GM18873 (cell line): ENCODE measurements around the gene CDC42BPA.

ENCODE experiments used
- ATAC-seq: cut with Tn5 transposase; IDR thresholded peaks from one replicate; pipeline ENCODE4 v1.9.1; 2021; ENCODE audit warnings: mild to moderate bottlenecking, moderate library complexity, moderate number of reproducible peaks; ENCODE audit not compliant: unreplicated experiment, low FRiP score

Gene CDC42BPA

GRCh38 chr1:227073786-227074185, 244.5 kb downstream of the CDC42BPA start:
- no peak for ATAC-seq

GRCh38 chr1:227072991-227073390, 245.3 kb downstream of the CDC42BPA start:
- ATAC-seq: no peak

DNA sequence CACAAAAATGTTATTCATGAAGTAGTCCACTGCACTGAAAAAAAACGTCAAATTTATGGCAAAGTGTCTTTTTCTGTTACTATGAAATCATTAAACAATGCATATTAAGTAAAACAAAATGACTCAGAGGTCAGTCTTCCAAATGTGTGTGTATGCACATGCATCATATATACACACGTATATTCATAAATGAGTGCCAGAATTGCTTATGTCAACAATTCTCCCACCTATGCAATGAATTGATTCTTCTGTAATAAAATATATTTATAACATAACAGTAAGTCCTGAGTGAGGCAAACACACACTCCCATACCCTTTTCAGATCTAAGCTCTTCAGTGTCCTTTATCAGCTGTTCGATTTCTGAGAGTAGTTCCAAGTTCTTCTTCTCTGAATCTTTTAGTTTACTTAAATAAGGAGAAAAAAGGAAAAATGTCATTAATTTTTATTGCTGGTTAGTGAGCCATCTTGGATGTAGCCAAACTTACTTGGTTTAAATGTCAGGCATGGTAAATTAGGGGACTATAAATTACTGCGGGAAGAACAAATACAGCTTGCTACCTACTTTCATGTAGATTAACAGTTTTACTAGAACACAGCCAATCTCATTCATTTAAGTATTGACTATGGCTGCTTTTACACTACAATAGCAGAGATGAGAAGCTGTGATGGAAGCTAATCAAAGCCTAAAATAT, 246.3 kb downstream of the CDC42BPA start:
- ATAC-seq: no peak

DNA sequence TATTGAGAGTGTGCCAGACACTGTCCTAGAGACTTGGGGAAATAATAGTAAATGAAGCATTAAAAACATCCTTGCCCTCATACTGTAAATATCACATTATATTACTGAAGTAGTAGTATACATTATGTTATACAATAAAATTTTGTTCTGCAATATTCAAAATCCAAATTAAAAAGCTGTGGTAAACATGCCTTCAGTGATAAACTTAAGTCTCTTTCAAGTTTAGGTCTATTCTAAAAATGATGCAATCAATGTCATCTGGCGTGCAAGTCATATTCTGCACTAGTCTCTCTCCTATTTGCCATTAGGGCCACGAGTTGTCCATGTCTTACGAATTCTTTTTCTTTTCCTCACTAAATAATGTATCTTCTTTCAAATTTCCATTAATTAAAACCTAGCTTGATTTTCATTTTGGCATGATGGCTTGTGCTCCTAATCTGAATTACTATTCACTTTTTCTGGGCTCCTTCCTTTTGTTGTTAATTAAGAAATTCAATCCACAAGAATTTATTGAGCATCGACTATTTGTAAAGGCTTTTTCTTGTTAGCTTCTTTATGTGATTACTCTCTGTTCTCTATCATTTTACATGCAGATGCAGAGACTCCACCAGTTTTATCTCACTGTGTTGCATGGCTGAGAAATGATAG, 247.5 kb downstream of the CDC42BPA start:
- ATAC-seq: no peak

DNA sequence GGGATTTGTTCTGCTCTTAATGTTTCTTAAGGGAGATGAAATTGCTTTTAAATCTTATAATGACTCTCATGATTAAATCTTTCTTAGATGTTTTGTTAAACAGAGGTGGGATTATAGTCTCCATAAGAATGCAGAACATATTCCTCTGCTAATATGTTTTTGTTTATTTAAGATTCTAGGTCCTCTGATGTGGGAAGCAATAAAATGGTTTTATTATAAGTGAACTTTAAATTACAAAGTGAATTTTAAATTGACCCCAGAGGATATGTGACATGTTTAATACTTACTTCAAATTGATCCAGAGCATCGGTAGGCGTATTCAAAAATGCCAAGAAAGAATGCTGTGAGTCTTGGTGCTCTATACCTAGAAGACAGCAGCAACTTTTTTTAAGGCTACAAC, 248.8 kb downstream of the CDC42BPA start:
- ATAC-seq: no peak

GRCh38 chr1:227068883-227069282, 249.4 kb downstream of the CDC42BPA start:
- ATAC-seq: no peak

- ATAC-seq: no peak
Measured at GRCh38 chr1:227066999-227067398, 251.3 kb downstream of the CDC42BPA start.

GRCh38 chr1:227065311-227065710, 253.0 kb downstream of the CDC42BPA start:
- no peak for ATAC-seq

DNA sequence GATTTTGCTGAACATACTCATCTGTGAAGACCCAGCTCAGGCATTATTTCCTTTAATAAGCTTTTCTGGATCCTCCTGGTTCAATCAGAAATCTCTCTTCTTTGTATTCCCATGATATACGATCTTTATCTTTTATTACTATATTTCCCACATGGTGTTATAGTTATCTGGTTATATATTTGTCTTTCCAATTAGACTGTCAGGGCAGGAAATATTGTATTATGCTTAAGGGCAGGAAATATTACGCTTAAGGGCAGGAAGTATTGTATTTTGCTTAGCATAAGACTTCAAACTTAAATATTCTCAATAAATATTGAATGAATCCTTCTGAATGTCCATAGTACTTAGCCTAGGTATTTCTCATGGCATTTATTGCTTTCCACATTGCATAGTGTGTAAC, 256.0 kb downstream of the CDC42BPA start:
- ATAC-seq: no peak

GRCh38 chr1:227059076-227059475, 259.2 kb downstream of the CDC42BPA start:
- ATAC-seq: no peak

GRCh38 chr1:227058321-227058751, 260.0 kb downstream of the CDC42BPA start:
- ATAC-seq: no peak

DNA sequence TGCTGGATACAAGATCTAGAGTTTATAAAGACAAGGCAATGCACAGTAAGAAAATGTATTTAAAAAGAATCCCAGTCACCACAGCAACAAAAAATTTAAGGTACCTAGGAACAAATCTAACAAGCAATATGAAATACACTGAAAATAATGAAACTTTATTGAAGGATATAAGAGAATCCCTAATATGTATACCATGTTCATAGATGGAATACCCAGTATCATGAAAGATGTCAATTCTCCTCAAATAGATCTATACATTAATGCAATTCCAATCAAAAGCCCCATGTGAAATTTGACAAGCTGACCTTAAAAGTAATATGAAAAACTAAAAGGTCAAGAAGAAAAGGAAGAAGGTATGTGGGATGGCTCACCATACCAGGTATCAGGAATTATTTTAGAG, 269.0 kb downstream of the CDC42BPA start:
- no peak for ATAC-seq

DNA sequence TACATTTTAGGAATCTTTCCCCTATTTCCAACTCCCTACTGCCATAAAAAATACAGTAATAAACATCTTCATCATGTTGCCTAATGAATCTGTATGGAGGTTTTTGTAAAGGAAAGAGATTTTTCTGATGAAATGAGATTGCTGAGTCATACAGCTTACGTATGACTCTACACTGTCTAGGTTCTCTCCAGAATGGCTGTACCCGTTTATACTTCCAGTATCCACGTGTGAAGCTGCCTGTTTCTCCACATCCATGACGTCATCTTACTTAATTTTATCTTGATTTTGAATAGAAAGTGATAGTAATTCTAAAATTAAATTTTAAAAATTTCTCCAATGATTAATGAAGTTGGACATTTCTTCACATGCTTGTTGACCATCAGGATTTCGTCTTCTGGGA, 274.5 kb downstream of the CDC42BPA start:
- no peak for ATAC-seq

- no peak for ATAC-seq
Measured at GRCh38 chr1:227042292-227042691, 276.0 kb downstream of the CDC42BPA start.

GRCh38 chr1:227038401-227038800, 279.9 kb downstream of the CDC42BPA start:
- ATAC-seq: no peak

- no peak for ATAC-seq
Measured at GRCh38 chr1:227037121-227037520, 281.2 kb downstream of the CDC42BPA start.

DNA sequence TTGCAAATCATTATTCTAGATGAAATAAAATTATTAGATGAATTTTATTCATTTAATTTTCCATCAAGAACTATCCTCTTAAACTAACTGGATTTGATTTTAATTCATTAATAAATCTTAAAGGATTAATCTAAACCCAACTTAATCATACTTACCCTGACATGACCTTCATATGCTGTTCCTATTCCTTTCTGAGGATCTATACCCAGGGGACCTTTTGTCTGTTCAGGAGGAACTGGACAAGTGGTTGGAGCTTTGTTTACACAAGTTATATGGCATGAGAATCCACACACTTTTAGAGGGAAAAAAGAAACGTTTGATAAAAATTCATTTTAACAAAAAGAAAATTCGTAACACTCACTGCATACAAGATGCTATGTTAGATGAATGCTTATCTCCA, 283.0 kb downstream of the CDC42BPA start:
- ATAC-seq: no peak

DNA sequence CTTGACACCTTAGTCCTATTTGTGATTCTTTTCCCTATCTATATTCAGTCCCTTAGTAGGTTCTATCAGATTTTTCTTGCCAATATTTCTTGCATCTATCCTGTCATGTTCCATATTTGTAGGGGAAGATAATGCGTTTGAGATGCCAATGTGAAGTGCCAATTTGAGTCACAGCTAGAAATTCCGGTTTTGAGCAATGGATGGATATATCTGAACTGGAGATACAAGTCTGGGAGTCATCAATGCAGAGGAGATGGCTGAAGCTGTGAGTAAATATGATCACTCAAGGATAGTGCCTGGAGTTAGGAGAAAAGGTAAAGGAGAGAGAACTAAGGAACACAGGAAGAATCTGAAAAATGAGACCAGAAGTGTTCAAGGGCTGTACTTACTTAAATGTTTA, 284.4 kb downstream of the CDC42BPA start:
- no peak for ATAC-seq

GRCh38 chr1:227032396-227032795, 285.9 kb downstream of the CDC42BPA start:
- no peak for ATAC-seq

DNA sequence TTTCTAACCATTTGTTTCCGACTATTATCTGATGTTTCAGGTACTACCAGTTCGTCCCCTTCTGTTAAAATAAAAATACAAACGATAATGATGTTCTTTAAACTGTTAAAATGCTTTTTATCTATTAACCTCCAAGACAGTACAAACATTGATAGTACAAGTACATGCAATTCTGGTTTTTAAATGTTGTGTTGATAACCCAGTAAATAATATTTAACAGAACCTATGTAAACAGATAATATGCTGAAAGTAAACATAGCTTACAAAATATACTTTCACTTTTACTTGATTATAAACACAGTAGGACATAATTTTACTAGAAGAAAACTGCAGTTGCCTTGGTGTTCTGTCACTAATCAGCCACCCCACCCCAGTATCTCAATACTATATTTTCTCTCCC, 301.3 kb downstream of the CDC42BPA start:
- no peak for ATAC-seq

DNA sequence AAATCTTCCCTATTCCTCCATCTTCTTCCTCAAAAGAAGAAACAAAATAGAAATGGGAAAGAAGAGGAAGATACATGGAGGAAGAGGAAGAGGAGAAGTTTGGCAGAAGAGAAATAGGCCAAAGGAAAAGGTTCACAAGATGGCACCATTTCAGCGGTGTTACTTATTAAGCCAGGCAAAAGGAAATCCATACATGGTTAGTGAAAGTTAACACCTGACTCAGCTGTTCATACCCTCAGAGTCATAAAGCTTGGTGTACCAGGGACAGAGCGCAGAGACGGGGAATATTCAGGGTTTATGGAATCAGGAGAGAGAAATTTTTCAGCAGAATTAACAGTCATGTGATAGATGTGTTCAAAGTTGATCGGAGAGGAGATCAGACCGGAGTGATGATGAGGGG, 307.6 kb downstream of the CDC42BPA start:
- ATAC-seq: no peak

- no peak for ATAC-seq
Measured at GRCh38 chr1:227009937-227010336, 308.4 kb downstream of the CDC42BPA start.
